GM21723 (cell line): Measurements from ENCODE around the gene MINDY1.

Experiments used
- ATAC-seq: cut with Tn5 transposase; IDR thresholded peaks from one replicate; pipeline ENCODE4 v1.9.1; 2021; ENCODE audit warnings: mild to moderate bottlenecking, moderate library complexity; ENCODE audit not compliant: unreplicated experiment

Gene MINDY1, protein sequence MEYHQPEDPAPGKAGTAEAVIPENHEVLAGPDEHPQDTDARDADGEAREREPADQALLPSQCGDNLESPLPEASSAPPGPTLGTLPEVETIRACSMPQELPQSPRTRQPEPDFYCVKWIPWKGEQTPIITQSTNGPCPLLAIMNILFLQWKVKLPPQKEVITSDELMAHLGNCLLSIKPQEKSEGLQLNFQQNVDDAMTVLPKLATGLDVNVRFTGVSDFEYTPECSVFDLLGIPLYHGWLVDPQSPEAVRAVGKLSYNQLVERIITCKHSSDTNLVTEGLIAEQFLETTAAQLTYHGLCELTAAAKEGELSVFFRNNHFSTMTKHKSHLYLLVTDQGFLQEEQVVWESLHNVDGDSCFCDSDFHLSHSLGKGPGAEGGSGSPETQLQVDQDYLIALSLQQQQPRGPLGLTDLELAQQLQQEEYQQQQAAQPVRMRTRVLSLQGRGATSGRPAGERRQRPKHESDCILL

DNA sequence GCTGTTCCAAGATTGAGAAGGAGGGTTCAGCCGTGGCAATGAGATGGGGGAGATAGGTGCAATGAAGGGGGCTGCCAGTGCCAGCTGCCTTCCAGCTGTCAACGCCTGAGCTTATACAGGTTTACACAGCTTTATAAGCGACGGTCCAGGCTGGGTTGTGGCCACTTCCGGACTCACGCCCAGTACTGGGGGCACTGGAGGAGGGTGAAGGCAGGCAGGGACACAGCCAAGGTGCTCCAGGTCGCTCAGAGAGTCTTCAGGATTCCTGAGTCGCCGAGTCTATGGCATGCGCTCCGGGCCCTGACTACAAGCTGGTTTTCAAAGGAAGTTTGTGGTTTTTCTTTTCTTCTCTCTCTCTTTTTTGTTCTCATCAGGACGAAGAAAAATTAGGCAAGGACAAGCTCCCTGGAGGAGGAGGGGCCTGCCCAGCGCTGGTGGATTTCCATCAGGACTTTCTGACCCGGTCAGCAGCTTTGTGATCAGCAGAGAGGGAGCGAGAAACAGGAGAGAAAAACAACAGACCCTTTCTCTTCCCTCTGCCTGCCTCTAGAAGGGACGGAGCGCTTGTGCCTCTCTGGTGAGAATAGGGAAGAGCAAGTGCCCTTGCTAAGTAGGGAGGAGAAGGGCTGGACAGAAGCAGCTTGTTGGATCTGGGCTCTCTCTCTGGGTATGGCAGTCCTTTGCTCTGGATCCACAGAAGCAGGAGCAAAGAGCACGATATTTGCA, at the start of gene MINDY1:
MINDY1 (minus strand) TSS at position 576 of the 726 bp plus-strand sequence. CDS start 4,285 bp downstream, outside the sequence.
- ATAC-seq = no peak

DNA sequence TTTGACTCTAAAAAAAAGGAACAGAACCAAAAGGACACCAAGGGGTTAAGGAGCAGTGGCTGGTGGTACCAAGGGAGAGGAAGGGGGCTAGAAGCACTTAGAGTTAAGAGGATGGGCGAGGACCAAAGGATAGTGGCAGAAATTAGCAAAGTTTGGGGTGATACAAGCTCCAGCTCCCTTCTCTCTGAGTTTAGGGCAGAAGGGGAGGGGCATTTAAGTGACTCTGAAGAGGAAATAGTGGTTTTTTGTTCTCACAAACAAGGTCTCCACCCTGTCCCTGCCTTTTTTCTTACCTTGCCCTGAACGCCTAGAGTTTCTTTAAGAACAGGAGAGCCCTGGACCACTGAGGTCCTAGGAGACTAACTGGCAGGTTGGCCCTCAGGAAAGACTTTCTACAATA, 49.4 kb upstream of the MINDY1 start:
- no peak for ATAC-seq

DNA sequence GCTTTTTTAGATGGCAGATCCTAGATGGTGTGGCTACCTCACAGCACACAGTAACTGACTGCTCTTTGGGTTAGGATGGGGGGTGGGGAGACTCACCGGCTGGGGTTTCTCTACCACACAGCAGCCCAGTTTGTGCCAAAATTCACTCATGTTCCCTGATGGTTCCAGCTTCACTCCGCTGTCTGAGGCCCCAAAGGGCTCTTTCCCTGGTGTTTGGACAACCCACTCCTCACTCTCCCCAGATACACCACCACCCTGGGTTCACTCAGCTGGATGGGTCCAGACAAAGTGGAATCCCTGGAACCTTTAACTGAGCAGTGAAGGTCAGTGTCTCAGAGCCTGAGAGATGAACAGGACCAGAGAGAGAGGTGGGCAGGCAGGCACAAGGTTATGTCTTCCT, 48.9 kb upstream of the MINDY1 start:
- ATAC-seq = no peak

DNA sequence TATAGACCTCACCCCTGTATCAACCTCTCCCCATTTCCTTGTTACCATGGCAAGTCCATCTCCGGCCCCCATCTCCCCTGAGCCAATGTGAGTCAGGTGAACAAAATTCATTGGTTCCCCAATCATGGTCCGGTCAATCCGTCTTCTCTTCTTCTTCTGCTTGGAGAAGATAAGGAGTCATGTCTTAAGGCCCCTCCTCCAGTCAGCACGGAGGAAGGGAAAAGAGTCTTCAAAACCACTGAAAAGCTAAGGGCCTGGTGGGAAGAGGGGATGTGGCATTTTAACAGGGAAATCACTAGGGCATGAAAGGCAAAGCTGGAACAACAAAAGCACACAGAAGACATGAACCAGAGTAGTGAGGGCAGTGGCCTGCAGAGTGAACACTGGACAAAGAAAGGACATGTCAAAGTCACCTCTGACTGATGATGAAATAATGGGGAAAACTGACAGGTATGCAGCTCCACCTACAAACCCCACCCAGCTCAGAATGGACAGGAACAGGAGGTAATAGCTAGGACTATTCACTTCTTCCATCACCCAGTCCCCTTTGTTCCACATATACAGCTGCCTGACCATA, 48.4 kb upstream of the MINDY1 start:
- no peak for ATAC-seq

DNA sequence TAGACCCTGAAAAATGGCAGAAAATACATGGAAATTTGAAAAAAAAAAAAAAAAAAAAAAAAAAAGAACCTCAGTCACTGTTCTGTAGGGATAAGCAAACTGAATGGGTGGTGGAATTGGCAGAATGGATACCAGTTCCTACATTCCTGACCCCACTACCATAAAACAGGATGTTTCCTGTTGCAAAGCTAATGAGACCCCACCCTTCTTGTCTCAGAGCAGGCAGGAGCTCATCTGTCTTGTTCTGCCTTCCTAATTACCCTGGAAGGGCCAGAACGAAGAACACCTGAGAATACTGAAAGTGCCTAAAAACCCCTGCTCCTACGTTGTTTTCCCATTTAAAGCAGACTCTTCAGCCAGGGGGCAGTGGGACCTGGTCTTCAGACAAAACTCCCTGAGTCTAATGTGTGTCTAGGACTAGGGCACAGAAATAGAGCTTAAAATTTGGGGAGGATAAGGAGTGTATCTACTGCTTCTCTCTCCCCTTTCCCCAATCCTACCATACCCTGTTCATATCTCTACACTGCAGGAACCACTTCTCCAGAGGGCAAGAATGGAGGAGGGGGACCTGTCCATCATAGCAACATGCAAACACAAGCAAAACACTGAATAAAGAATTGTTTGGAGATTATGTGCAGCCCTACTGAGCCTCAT, 44.8 kb upstream of the MINDY1 start:
- ATAC-seq = no peak

DNA sequence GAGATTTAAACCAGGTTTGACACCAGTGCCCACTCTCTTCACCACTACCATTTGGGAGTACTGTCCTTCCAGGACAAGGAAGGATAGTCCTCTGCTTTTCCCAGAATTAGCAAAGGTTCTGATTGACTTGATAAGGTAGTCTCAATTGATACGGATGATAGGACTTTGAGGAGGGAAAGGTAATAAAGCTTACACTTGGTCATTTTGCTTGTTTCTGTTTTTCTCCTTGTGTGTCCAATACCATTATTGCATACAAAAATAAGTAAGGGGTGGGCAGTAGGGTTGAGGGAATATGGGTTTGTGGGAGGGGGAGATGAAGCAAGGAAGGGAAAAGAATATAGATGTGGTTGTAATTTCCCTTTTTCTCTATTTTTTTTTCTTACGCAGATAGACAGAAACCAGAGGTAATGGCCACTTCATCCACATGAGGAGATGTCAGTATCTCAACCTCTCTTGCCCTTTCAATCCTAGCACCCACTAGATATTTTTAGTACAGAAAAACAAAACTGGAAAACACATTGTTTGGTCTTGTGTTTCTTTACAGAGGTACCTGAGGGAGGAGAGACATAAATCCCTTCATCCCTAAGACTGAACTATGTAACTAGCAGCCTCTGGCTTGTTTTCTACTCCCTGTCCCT, 43.5 kb upstream of the MINDY1 start:
- ATAC-seq = no peak

DNA sequence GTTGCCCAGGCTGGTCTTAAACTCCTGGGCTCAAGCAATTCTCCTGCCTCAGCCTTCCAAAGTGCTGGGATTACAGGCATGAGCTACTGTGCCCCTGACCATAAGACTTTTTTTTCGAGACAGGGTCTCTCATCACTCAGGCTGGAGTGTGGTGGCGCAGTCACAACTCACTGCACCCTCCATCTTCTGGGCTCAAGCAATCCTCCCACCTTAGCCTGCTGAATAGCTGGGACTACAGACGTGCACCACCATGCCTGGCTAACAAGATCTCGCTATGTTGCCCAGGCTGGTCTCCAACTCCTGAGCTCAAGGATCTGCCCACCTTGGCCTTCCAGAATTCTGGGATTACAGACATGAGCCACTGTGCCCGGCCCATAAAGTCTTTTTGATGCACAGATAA, 42.8 kb upstream of the MINDY1 start:
- ATAC-seq = no peak

DNA sequence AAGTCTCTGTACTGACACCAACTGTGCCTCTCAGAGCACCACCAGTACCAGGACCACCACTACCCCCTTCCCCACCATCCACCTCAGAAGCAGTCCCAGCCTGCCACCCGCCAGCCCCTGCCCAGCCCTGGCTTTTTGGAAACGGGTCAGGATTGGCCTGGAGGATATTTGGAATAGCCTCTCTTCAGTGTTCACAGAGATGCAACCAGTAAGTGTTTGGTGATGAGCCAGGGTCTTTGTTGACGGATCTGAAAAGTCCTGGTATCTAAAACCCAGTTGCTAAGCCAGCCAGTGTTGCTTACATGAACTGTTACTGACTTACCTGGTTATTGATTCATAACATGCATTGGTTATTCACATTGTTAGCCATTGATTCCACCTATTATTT, 41.9 kb upstream of the MINDY1 start:
- no peak for ATAC-seq

DNA sequence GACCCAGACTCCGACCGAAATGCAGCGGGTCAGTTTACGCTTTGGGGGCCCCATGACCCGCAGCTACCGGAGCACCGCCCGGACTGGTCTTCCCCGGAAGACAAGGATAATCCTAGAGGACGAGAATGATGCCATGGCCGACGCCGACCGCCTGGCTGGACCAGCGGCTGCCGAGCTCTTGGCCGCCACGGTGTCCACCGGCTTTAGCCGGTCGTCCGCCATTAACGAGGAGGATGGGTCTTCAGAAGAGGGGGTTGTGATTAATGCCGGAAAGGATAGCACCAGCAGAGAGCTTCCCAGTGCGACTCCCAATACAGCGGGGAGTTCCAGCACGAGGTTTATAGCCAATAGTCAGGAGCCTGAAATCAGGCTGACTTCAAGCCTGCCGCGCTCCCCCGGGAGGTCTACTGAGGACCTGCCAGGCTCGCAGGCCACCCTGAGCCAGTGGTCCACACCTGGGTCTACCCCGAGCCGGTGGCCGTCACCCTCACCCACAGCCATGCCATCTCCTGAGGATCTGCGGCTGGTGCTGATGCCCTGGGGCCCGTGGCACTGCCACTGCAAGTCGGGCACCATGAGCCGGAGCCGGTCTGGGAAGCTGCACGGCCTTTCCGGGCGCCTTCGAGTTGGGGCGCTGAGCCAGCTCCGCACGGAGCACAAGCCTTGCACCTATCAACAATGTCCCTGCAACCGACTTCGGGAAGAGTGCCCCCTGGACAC, 41.4 kb upstream of the MINDY1 start:
- ATAC-seq = peak; percentile 75

DNA sequence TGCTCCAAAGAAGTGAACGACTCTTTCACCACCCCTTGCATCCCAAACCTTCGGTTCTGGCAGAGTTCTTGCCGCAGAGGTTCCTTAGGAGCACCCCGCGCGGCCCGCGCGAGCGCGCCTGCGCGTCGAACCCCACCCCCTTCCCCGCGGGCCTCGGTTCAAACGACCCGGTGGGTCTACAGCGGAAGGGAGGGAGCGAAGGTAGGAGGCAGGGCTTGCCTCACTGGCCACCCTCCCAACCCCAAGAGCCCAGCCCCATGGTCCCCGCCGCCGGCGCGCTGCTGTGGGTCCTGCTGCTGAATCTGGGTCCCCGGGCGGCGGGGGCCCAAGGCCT, 40.9 kb upstream of the MINDY1 start, which contains the start of gene C1orf56:
C1orf56 (plus strand) TSS at position 161 of the 334 bp plus-strand sequence; CDS start at position 258, 97 bp downstream.
- ATAC-seq = peak; percentile 51

DNA sequence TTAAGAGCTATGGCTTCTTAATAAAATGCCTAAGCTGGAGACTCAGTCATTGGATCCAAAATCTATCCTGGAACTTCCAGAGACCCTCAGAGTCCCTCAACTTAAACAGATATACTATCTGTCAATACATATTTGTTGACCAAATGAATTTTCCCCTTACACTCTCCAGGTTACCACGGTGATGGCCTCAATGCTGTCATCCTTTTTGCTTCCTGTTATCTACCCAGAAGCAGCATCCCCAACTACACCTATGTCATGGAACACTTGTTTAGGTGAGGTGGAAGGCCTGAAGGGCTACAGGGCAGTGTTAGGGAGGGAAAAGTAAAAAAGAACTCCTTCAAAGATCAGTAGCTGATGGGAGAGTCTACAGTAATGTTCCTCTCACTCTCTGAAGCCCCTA, 36.5 kb upstream of the MINDY1 start:
- no peak for ATAC-seq

DNA sequence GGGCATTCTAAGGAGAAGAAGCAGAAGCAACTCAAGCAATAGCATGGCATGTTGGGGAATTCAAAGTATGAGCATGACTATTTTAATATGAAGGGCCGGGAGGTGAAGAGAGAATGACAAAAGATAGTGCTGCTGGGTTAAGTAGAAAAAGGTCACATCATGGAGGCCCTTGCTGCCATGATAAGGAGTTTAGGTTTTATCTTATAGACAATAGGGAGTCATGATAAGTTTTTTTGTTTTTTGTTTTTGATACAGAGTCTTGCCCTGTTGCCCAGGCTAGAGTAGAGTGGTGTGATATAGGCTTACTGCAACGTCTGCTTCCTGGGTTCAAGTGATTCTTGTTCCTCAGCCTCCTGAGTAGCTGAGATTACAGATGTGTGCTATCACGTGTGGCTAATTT, 32.8 kb upstream of the MINDY1 start:
- ATAC-seq = no peak

DNA sequence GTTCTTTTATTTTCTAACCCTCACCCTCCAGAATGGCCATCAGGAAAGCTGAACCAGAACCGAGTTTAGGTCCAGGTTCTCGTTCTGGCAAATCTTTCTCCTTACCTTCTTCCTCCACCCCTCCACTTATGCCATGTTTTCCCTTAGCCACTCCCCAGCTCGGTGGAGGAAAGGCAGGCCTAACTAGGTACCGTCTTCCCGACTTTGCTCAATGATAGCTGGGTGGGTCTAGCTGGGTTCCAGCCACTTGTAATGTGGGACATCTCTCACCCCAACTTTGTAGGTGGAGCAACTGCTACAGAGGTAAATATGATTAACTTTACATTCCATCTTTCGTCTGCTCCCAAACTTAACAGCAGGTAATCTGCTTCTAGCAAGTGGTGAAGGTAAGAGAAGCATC, 30.3 kb upstream of the MINDY1 start:
- no peak for ATAC-seq

DNA sequence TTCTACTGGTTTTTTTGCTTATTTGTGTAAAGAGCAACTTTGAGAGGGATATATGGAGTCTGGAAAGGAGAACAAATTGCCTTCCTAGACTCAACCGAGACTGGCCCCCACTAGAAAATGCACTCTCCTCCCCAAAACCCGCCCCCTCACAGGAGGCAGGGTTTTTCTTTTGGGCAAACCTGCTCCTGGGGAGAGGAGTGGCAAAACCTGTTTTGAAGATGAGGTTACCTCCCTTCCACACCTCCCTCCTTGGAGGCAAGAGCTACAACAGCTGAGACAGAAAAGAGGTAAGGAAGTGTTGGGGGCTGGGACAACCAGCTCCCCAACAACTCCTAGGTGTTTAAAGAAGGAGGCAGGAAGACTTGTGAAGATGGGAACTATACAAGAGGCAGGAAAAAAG, 29.7 kb upstream of the MINDY1 start, which contains the start of gene BNIPL:
BNIPL (plus strand) TSS at position 231 of the 400 bp plus-strand sequence; CDS start at position 371, 140 bp downstream.
- ATAC-seq = no peak

DNA sequence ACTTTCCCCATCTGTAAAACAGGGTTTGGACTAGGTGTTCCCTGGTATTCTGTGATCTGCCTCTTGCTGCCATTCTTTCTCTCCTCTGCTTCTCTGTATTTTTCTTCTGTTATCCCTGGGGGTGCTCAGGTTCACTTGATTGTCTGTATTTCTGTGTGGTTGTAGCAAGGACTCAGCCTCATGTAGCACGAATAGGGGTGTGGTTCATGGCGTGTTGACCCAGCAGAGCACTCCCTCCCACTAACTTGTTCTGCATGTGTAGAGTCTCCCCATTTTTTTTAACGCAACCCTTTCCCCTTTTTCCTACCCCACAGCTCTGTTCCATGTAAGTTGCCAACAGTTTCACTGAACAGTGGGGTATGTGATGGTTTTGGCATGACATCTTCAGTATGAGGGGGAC, 28.5 kb upstream of the MINDY1 start:
- no peak for ATAC-seq

DNA sequence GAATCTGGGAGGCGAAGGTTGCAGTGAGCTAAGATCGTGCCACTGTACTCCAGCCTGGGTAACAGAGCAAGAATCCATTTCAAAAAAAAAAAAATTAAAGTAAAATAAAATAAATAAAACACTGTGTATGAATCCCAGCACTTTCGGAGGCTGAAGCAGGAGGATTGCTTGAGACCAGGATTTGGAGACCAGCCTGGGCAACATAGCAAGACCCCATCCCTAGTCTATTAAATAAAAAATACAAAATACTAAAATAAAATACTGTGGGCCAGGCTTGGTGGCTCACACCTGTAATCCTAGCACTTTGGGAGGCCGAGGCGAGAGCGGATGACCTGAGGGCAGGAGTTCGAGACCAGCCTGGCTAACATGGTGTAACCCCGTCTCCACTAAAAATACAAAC, 25.5 kb upstream of the MINDY1 start:
- ATAC-seq = no peak

DNA sequence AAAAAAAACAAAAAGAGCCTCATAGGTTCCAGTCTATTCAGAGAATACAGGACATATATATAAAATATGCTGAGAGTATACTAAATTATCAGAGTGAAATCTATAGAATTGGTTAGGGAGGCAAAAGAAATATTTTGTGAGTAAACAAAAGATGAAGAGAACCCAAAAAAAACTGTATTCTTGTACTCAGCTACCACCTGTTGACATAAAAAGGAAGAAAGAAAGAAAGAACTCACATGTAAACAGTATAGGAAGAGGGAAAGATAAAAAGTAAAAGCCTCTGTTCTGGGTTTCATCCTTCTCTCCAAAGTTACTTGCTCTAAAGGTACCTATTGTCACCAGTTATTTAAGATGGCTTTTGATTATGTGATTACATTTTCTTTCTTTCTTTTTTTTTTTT, 19.8 kb upstream of the MINDY1 start:
- ATAC-seq = no peak

DNA sequence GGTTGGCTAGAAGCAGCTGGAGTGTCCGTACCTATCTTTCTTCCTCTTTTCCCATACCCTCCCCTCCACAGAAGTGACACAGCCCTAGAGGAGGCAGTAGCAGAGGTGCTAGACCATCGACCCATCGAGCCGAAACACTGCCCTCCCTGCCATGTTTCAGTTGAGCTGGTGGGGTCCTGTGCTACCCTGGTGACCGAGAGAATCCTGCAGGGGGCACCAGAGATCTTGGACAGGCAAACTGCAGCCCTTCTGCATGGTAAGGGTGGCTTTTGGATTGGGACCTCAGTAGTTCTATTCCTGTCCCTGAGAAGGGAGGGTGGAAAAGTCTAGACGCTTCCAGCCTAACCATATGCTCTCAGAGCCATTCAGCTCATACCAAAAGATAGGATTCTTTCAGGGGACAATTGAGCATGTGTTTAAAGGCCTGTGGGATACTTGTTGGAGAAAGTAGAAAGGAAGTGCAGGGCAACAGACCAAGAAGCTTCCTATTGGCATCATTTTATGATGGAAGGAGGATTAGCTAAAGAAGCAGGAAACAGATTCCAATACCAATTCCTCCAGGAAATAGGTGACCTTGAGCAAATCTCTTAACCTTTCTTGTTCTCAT, 17.9 kb upstream of the MINDY1 start:
- ATAC-seq = no peak

DNA sequence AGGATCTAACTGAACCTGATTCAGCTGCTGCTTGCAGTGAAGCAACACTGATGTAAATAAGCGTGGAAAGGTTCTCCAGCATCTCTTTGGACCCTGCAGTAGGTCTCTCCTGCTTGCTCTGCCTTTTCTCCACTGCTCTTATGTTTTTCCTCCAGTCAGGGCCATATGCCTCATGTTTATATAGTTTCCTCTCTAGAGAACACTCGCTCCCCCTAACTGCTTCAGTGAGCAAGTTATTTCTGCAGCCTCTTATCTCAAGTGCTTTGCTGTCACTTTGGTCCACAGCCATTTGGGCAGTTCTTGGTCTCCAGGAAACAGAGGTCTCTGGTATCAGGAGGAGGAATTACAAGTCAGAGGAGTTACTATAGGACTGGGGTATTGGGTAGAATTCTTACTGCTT, 6.8 kb upstream of the MINDY1 start:
- no peak for ATAC-seq
